CD4-positive, alpha-beta T cell (primary cell): Measurements from ENCODE around the gene LRP8. TPM values are rescaled to one million over a fixed set of nuclear protein-coding genes. Genes with fewer than 3 reads are reported as not detected.

ENCODE experiments used
- ATAC-seq: fragments of 200-7000 bp; cut with Tn5 transposase; one replicate; pipeline ENCODE4 v1.10.0; 2022; ENCODE audit warnings: mild to moderate bottlenecking; ENCODE audit not compliant: poor library complexity
- CTCF ChIA-PET: fragments of 350-600 bp; sonication (Branson Sonifier 250); formaldehyde crosslinking; loops from one replicate; lab custom pipeline; 2021; ENCODE audit warnings: antibody characterized with exemption, inconsistent platforms; lab: Charles Lee
- POLR2A ChIA-PET: fragments of 350-600 bp; sonication (Branson Sonifier 250); formaldehyde crosslinking; loops from one replicate; lab custom pipeline; 2021; ENCODE audit warnings: antibody characterized with exemption, inconsistent platforms; lab: Charles Lee
- DNase-seq, 14 experiments: peaks; one replicate each; pipeline ENCODE4 v3.0.0-alpha.2; 2013 to 2020; ENCODE audit warnings: mixed read lengths in 2 of 14
- H3K27ac ChIP-seq, 2 donors: one replicate each; pipeline versions ENCODE4 v1.5.1 to v1.7.0; 2013; ENCODE audit warnings: low read length in 2 of 2, low read depth in 1 of 2, mild to moderate bottlenecking in 1 of 2
- H3K27me3 ChIP-seq, 2 experiments: 1 replicate in 1 of 2; 2 replicates in 1 of 2; pipeline versions ENCODE4 v1.6.1 to v1.7.0; 2013; ENCODE audit warnings: low read length in 2 of 2, control low read depth in 1 of 2, mild to moderate bottlenecking in 1 of 2, moderate library complexity in 1 of 2; ENCODE audit not compliant: insufficient read depth in 2 of 2, control insufficient read depth in 1 of 2
- H3K36me3 ChIP-seq: one replicate; pipeline ENCODE4 v1.6.1; 2013; ENCODE audit warnings: low read length, control low read depth; ENCODE audit not compliant: insufficient read depth
- H3K4me1 ChIP-seq: one replicate; pipeline ENCODE4 v1.6.1; 2013; ENCODE audit warnings: low read length, control low read depth; ENCODE audit not compliant: insufficient read depth
- H3K4me3 ChIP-seq: one replicate; pipeline ENCODE4 v1.5.1; 2013; ENCODE audit warnings: mild to moderate bottlenecking, low read length, moderate library complexity
- H3K9me3 ChIP-seq, 2 experiments: 1 replicate in 1 of 2; 2 replicates in 1 of 2; pipeline versions ENCODE4 v1.6.1 to v1.7.0; 2013; ENCODE audit warnings: low read length in 2 of 2, mild to moderate bottlenecking in 2 of 2, control low read depth in 1 of 2, moderate library complexity in 1 of 2; ENCODE audit not compliant: control insufficient read depth in 1 of 2, insufficient read depth in 1 of 2
- H3K27ac Mint-ChIP-seq: one replicate; pipeline ENCODE4 v1.8.0; 2020; ENCODE audit warnings: mixed read lengths
- H3K27me3 Mint-ChIP-seq: one replicate; pipeline ENCODE4 v1.8.0; 2021; ENCODE audit warnings: mixed read lengths
- H3K36me3 Mint-ChIP-seq: one replicate; pipeline ENCODE4 v1.8.0; 2021; ENCODE audit warnings: low read depth, mixed read lengths
- H3K4me1 Mint-ChIP-seq: one replicate; pipeline ENCODE4 v1.8.0; 2021; ENCODE audit warnings: low read depth, mixed read lengths
- H3K4me3 Mint-ChIP-seq: one replicate; pipeline ENCODE4 v1.8.0; 2020; ENCODE audit warnings: mild to moderate bottlenecking, mixed read lengths
- H3K9me3 Mint-ChIP-seq: one replicate; pipeline ENCODE4 v1.8.0; 2020; ENCODE audit warnings: mixed read lengths
- intact Hi-C, 2 experiments: fragments of 100-400 bp; cut with DNase I in 1 of 2; cut with micrococcal nuclease in 1 of 2; formaldehyde crosslinking; loops; one replicate each; pipeline versions ENCODE4 v1.15.1 to v1.9.0; 2023 to 2025; cut with DNase I, micrococcal nuclease
- total RNA-seq, 174 experiments: library from RNA in 2 of 174; stranded (reverse) in 2 of 174; gene quantifications; one replicate each; pipeline ENCODE4 v1.2.3 and lab custom pipeline; 2021 to 2026
- TF ChIP-seq, protein P1 (sequence below): fragments of 200-600 bp; IDR thresholded peaks from one replicate; pipeline ENCODE4 v1.8.0; 2022; ENCODE audit warnings: antibody characterized with exemption, mild to moderate bottlenecking

Gene LRP8
- total RNA-seq, 2 experiments from 2014 or later: 8.1 to 11.5 TPM

DNA sequence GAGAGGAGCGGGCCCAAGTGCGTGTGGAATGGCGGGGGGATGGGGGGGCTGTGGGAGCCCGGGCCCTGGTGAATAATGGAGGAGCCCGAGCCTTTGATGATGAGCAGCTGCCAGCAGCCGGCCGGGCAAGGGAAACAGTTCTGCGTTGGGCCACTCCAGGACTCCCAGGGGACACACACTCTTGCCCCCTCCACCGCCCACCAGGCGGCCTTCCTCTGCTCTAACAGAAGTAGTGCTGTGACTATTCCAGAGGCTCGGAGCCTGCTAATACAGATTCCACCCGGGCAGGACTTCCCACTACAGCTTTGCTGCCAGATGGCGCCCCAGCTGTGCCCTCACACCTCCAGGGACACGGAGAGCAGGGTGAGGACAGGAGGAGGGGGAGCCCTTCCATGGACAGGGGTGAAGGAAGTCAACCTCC is 48.2 kb upstream of the LRP8 start:
- Histone ChIP-seq H3K36me3 (no peaks in the 10 kb centered on the region), H3K4me3 (no peak overlapping the region), H3K9me3 (no peaks in the 10 kb centered on the region), H3K27ac (no peak overlapping the region), H3K27me3 (no peaks in the 10 kb centered on the region), H3K4me1 (no peaks in the 10 kb centered on the region)
- no peak overlapping the region for H3K4me3 Mint-ChIP-seq
- H3K27ac Mint-ChIP-seq: no peak overlapping the region
- DNase-seq (no peak), ATAC-seq (no peak)
- H3K36me3 Mint-ChIP-seq: no peaks in the 10 kb centered on the region
- H3K4me1 Mint-ChIP-seq: no peaks in the 10 kb centered on the region
- H3K9me3 Mint-ChIP-seq: no peaks in the 10 kb centered on the region
- H3K27me3 Mint-ChIP-seq: no peaks in the 10 kb centered on the region
- POLR2A ChIA-PET: no interaction called here
- CTCF ChIA-PET: no interaction called here
- TF ChIP-seq, protein P1, sequence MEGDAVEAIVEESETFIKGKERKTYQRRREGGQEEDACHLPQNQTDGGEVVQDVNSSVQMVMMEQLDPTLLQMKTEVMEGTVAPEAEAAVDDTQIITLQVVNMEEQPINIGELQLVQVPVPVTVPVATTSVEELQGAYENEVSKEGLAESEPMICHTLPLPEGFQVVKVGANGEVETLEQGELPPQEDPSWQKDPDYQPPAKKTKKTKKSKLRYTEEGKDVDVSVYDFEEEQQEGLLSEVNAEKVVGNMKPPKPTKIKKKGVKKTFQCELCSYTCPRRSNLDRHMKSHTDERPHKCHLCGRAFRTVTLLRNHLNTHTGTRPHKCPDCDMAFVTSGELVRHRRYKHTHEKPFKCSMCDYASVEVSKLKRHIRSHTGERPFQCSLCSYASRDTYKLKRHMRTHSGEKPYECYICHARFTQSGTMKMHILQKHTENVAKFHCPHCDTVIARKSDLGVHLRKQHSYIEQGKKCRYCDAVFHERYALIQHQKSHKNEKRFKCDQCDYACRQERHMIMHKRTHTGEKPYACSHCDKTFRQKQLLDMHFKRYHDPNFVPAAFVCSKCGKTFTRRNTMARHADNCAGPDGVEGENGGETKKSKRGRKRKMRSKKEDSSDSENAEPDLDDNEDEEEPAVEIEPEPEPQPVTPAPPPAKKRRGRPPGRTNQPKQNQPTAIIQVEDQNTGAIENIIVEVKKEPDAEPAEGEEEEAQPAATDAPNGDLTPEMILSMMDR: no peak
- intact Hi-C loops: no loop called here

DNA sequence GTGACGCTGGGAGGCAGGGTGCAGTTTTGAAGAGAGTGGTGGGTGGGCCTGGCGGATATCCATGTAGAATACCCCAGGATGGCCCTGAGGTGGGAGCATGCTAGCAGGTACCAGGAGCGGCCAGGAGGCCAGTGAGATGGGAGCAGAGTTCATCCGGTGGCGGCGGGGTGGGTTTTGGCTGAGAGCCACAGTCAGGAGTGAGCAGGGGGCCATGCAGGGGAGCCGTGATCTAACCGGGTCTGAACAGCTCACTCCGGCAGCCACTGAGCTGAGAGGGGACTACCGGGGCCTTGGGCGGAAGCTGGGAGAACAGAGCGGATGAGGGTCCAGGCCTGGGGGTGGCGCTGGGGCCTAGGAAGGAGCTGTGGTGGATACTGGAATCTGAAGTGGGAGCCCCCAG is 47.6 kb upstream of the LRP8 start:
- Histone ChIP-seq H3K4me3 (no peak overlapping the region), H3K4me1 (no peaks in the 10 kb centered on the region), H3K27ac (no peak overlapping the region), H3K27me3 (no peaks in the 10 kb centered on the region), H3K36me3 (no peaks in the 10 kb centered on the region), H3K9me3 (no peaks in the 10 kb centered on the region)
- ChIA-PET CTCF (no interaction called here), POLR2A (no interaction called here)
- Mint-ChIP-seq H3K9me3 (no peaks in the 10 kb centered on the region), H3K4me3 (no peak overlapping the region), H3K4me1 (no peaks in the 10 kb centered on the region), H3K27me3 (no peaks in the 10 kb centered on the region), H3K36me3 (no peaks in the 10 kb centered on the region), H3K27ac (no peak overlapping the region)
- intact Hi-C loops: no loop called here
- ATAC-seq (no peak), DNase-seq (peak in 1 of 14 experiments; percentile 17)
- TF ChIP-seq, protein P1: no peak

DNA sequence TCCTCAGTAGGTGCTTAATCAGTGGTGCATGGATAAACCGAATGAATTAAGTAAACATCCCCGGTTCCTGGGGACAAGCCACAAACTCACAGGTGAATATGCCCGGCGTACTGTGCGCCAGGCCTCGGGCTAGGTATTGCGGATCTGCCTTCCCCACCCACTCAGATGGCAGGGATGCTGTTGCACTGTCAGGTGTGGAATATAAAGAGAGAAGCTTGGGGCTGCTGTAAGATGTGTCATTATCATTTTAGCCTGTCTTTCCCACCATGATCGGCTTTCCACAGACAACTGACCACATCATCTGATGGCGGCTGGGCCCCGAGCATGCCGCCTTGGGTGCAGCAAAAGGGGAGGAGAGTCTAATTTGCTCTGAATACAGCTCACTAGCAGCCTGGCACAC is 45.4 kb upstream of the LRP8 start:
- no peaks in the 10 kb centered on the region for H3K9me3 ChIP-seq
- TF ChIP-seq, protein P1: no peak
- H3K9me3 Mint-ChIP-seq: no peaks in the 10 kb centered on the region
- H3K4me1 ChIP-seq: peaks cover 9% of the 10 kb centered on the region
- intact Hi-C loops: no loop called here
- H3K27me3 ChIP-seq: no peaks in the 10 kb centered on the region
- no peak overlapping the region for H3K4me3 Mint-ChIP-seq
- H3K27me3 Mint-ChIP-seq: no peaks in the 10 kb centered on the region
- CTCF ChIA-PET: no interaction called here
- H3K4me3 ChIP-seq: no peak overlapping the region
- DNase-seq (no peak), ATAC-seq (no peak)
- no peak overlapping the region for H3K27ac ChIP-seq
- H3K36me3 Mint-ChIP-seq: no peaks in the 10 kb centered on the region
- H3K36me3 ChIP-seq: no peaks in the 10 kb centered on the region
- H3K27ac Mint-ChIP-seq: no peak overlapping the region
- POLR2A ChIA-PET: no interaction called here
- H3K4me1 Mint-ChIP-seq: peaks cover 10% of the 10 kb centered on the region
